Activated CD8-positive, alpha-beta memory T cell treated with anti-CD3 and anti-CD28 coated beads, Interleukin-2, amount 50 U/mL, for 24 hours (primary cell): ENCODE data around the gene TTC28.

ENCODE experiments used
- DNase-seq: peaks from one replicate; pipeline ENCODE4 v3.0.0-alpha.2; 2020; ENCODE audit errors: extremely low read depth

TTC28 gene

DNA sequence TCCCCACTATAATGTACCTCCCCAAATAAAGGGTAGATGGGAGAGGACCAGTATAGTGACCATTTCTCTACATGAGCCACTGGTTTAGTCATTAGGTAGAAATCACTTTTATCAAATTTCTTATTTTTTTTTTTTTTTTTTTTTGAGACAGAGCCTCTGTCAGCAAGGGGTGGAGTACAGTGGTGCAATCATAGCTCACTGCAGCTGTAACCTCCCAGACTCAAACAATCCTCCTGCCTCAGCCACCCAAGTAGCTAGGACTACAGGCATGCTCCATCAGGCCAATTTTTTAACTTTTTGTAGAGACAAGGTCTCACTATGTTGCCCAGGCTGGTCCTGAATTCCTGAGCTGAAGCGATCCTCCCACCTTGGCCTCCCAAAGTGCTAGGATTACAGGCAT, 322.4 kb downstream of the TTC28 start:
- DNase-seq: no peak

DNA sequence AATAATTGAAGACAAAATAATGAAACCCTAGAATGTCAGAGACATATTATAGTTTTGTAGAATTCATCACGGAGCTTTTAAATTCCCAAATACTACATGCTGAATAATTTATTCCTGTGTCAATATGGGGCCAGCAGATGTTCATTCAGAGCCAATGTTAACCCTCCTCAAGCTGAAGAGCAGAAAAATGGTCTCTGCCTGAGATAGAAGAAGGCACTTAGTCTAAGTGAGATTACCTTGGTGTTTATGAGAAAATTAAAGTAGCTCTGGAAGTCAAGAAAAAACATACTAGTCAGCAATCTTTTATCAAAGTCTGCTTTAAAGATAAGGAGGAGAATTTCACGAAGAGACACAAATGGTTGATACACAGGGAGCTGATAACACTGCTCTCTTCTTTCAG, 328.2 kb downstream of the TTC28 start:
- DNase-seq: no peak

DNA sequence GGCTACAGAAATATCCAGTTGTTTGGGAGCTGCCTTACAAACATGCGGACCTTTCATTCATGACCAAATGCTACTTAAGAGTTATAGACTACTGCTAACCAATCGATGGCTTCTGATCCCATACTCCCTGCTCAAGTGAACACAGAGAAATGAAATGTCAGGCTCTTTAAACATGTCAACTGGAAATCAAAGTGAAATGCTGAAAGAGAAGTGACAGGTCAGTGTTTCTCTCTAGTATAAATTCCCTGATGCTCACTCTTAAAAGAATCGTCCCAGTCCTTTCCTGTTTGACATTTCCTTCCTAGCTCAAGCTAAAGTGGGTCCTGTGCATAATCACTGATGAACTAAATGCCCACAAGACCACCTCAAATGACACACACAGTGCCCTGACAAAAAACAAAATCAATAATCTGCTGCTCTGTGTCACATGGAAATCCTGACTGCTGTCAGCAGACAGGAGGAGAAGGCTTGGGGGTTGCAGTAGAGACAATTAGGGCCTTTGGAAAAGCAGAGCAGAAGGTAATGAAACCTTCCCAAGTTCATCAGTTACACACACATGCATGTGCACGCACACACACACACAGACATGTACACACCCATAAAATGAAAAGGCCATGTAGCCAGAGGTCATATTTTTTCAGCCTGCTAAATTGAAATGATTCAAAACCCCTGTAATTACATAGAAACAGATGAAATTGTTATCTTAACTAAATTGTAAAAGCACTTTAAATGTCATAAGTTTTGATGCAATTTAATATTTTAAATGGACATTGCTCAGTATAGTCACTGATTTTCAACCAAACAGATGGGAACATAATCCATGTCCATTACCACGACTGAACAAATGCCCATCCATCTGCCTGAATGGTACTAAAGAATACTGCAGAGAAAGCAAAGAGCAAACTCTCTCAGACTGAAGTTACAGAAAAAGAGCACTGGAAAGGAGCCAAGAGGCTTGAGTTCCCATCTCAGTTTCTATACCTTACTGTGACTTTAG, 330.7 kb downstream of the TTC28 start:
- no peak for DNase-seq

DNA sequence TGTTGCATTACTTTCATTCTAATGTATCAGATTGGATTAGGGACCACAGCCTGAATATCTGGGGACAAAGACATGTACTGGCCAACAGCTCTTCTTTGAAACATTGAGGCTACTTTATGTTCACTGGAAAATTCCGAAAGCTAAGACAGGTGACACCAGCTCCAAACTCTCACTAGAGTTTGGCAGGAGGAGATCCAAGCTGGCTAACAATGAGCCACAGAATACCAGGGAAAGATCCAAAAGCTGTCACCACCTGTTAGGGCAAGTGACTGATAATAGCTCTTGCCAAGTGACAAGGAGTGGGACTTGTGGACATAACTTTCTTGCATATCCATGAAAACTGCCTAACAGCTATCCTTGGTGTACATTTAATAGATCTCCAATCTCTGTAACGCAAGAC, 333.3 kb downstream of the TTC28 start:
- DNase-seq: no peak

DNA sequence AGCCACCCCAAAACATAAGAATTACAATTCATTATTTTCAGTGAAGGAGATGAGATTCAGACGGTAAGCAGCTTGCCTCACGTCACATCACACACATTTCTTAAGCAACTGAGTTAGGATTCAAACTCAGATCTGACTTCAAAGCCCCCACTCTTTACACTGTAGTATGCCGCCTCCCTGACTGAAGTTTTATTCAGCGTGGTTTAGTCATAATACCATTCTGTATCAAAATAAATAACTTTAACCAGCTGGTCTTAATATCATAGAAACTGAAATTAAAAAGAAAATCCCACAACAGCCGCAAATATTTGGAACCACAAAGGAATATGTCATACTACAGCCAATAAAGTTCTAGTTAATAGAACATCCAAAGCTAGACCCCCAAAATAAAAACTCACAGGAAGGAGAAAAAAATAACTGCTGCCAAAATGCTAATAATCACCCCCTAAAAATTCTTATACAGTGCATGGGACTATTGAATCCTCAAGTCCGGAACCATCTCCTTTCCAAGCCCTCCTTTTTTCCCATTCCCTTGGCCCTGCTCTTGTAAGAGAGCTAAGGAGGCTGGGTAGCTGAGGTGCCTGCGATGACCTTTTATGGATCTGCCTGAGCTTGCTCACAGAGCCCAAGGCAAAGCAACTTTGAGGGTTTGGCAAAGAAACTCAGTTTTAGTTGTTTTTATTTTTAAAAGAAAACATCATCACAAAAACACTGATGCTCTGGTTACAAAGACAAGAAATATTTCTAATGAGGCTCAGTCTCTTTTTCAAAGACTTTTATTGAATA, 334.5 kb downstream of the TTC28 start:
- no peak for DNase-seq

DNA sequence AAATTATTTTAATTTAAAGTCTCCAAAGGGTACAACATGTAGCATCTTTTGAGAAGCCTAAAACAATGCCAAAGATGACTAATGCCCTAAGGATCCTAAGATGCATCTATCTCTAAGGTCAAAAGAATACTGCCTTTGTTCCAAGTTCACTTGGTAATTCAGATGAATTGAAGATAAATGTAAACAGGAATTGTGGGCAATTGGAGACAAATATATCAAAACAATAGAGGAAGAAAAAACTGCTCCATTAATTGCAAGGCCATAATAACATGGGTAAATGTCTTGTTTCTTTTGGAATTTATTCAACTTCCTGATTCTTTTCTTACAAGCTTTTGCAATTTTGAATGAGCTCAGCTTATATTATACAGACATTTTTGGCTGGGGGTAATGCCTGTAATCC, 338.6 kb downstream of the TTC28 start:
- no peak for DNase-seq

GRCh38 chr22:28333088-28333487, 346.6 kb downstream of the TTC28 start:
- no peak for DNase-seq

DNA sequence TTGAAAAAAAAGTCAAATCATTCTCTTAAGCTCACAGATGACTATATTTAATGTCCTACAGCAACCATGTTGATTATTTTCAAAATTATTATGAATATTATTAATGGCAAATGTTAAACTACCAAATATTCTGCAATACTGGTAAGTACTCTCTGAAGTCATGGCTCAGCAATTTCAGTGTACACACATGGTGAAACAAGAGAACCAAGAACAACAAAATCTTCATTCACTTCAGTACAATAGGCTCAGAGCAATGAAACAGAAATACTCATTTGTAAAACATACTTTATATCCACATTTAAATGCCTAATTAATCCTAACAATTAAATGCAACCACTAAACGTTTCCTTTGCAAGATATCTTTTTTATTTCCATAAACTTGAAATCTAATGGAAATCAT, 347.2 kb downstream of the TTC28 start:
- DNase-seq: no peak

- DNase-seq: no peak
Observed at GRCh38 chr22:28331695-28332094, 347.9 kb downstream of the TTC28 start.

- no peak for DNase-seq
Observed at GRCh38 chr22:28329186-28330073, 350.2 kb downstream of the TTC28 start.

DNA sequence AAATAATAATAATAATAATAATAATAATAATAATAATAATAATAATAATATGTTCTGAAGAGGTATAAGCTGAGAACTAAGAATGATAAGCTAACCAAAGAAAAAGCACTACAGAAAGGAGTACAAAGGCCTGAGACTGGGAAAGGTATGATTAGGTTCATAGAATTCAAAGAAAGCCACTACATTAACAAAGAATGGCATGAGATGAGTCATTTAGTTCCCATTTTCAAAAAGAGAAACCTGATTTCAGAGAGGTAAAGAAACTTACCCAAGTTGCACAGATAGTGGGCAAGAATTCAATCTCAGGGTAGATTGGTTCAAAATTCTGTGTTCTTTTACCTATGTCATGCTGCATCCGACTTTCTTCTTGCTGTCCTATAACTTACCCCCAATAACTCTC, 350.9 kb downstream of the TTC28 start:
- DNase-seq: no peak

- no peak for DNase-seq
Observed at GRCh38 chr22:28316014-28316413, 363.6 kb downstream of the TTC28 start.

DNA sequence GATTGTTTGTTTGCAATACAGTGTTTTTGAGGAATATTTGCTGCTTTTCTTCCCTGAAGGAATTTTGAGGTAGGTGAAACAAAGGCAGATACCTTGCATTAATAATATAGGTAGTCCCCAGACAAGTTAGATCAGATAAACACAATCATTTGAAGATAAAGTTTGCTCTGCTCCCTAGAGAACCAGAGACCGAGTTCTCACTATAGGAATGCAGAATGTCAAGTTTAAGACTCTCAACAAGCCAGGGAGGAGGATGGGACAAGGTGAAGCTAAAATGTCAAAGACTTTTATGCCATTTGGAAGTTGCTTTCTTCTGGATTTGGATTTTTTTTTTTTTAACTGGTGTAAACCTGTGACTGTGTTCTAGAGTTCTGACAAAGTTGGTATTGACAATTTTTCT, 364.7 kb downstream of the TTC28 start:
- DNase-seq: no peak

- DNase-seq: no peak
Observed at GRCh38 chr22:28310299-28310698, 369.3 kb downstream of the TTC28 start.

- no peak for DNase-seq
Observed at GRCh38 chr22:28299753-28300152, 379.9 kb downstream of the TTC28 start.

DNA sequence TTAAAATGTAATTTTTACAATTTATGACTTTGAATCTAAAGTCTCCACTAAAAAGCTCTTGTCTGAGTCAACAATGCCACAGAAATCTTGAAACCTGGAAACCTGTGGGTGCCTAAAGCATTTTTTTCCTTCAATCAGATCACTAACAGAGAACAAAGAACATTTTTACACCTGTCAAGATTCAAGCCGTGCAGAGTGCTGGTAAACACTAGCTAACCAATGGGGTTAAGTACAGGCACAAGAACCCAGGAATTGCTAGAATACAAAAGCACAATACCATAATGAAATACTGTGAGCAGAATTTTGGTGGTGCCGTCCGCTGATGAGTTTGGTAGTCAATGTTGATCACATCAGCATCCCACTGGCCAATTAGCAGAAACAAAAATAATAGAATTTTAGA, 380.3 kb downstream of the TTC28 start:
- no peak for DNase-seq

GRCh38 chr22:28297504-28297903, 382.1 kb downstream of the TTC28 start:
- no peak for DNase-seq

GRCh38 chr22:28296452-28296851, 383.2 kb downstream of the TTC28 start:
- no peak for DNase-seq

GRCh38 chr22:28283068-28283654, 396.5 kb downstream of the TTC28 start:
- DNase-seq: no peak

DNA sequence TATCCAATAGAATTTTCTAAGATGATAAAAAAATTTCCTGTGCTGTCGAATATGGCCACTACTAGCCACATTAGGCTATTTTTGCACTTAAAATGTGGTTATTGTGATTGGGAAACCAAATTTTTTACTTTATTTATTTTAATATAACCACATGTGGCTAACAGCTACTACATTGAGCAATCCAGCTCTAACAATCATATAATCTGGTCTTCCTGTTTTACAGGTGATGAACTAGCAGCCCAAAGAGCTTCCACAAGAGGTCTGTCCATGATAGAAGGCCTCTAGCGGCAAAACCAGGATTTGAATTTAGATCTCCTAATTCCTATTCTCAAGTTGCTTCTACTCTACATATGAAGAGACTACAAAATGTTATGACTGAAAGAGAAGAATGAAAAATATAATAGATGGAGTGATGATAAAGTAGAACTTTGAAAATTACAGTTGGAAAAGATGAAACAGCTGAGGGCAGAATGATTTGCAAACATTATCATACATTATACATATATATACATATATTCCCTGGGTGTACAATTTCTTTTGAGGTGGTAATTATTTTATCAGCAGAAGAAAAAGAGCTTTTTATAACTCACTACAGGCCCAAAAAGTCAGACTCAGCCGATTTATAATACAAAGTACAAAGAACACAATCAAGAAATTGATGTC, 397.1 kb downstream of the TTC28 start:
- no peak for DNase-seq

DNA sequence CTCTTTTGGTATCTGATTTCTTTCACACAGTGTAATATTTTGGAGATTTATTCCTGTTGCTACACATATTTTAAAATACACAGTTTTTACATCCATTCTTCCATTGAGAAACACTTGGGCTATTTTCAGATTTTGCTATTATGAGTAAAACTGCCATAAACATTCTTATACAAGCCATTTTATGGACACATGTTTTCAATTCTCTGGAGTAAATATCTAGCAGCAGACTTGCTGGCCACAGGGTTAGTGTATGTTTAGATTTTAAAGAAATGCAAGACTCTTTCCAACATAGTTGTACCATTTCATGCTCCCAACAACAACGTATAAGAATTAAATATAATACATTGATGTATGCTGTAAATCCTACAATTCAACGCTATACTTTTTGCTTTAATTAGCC, 399.8 kb downstream of the TTC28 start:
- DNase-seq: no peak
